D721Med (cell line): ENCODE data around the gene RDX.
"Not testable (repeated sequence)": the region's sequence is repeated elsewhere in the genome, so short reads cannot be mapped to it uniquely, and the experiment has no call there.

ENCODE experiments used
- DNase-seq: peaks from one replicate; pipeline ENCODE4 v3.0.0; 2011; ENCODE audit warnings: low spot score; ENCODE audit not compliant: insufficient read length
- FAIRE-seq: peaks from 2 replicates; lab custom pipeline; 2011; peaks lifted over from hg19 to GRCh38; lab: Jason Lieb, UNC
- TF ChIP-seq, protein P1 (sequence below): IDR thresholded peaks from 2 replicates; pipeline ENCODE4 v1.5.1; 2012; ENCODE audit warnings: mild to moderate bottlenecking, control low read depth; ENCODE audit not compliant: insufficient read depth; ENCODE audit errors: missing control alignments

RDX gene

DNA sequence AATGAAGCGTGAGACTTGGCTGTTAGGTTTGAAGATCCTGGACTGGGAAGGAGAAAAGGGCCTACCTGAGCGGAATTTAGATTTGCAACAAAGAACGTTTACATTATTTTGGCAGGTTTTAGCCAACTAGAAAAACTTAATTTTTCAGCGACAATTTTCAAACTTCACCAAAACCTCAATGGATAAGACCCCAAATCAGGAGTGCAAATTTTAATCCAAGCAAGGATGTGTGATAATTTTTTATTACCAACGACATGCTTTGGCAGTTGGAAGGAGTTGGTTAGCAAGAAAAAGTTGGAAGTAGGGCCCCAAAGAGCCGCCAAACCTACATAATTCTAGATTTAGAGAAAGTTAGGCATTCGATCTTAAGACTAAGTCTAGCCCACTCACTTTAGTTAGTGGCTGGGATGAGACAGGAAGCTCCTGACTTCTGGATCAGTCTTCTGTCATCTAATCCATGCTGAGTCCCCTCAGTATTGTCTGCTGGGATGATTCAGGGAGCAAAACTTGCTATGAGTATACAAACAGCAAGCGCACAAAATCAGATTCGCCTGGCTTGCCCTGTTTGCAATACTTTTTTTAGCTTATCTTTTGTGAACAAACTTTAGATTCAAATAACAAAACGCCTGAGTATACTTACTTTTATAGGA is 787 bp upstream of the RDX start:
- FAIRE-seq: no peak
- TF ChIP-seq, protein P1, sequence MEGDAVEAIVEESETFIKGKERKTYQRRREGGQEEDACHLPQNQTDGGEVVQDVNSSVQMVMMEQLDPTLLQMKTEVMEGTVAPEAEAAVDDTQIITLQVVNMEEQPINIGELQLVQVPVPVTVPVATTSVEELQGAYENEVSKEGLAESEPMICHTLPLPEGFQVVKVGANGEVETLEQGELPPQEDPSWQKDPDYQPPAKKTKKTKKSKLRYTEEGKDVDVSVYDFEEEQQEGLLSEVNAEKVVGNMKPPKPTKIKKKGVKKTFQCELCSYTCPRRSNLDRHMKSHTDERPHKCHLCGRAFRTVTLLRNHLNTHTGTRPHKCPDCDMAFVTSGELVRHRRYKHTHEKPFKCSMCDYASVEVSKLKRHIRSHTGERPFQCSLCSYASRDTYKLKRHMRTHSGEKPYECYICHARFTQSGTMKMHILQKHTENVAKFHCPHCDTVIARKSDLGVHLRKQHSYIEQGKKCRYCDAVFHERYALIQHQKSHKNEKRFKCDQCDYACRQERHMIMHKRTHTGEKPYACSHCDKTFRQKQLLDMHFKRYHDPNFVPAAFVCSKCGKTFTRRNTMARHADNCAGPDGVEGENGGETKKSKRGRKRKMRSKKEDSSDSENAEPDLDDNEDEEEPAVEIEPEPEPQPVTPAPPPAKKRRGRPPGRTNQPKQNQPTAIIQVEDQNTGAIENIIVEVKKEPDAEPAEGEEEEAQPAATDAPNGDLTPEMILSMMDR: no peak
- DNase-seq: no peak

DNA sequence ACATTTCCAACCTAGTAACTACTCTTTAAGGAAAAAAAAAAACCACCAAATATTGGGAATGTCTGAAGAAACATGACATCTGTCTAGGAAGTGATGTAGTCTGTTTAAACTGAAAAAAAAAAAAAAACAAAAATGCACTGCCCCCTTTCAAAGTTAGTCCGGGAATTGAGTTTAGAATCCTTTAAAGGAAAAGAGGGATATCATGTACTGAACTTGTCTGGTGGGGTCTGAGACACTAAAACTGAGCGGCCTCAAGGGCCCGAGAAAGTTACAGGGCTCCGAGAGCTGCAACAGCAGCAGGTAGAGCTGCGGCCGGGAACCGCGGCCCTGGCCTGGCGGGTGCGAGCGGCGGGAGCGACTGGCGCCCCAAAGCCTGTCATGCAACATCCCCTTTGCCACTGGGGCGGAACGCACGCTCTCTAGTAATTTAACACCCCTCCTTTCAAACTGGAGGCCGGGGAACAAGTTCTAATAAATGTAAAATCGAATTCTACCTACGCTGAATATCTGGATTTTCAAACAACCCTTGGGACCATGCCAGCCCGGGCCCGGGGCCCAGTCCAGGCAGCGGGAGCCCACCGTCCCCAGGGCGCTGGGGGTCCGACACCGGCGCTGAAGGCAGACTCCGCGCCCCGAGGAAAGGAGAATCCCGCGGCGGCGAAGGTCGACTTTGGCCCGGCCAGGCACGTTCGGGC is 736 bp downstream of the RDX start:
- TF ChIP-seq, protein P1: no peak
- DNase-seq (no peak), FAIRE-seq (no peak)

DNA sequence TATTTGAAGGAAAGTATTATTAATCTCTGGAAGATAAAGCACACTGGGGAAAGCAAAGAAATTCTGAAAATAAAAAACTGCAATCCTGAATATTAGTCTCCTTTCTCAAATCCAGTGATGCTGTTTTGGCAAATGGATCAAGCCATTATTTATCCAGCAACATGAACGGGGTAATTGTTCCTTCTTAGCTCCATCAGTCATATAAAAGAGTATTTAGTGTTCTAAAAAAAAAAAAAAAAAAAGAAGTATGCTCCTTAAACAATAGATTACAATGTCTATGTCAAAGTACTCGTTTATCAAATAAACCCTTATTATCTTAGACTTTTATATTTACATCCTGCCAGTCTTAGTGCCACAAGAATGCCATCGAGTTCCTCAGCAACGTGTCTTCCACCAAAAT is 1.3 kb downstream of the RDX start:
- FAIRE-seq: no peak

DNA sequence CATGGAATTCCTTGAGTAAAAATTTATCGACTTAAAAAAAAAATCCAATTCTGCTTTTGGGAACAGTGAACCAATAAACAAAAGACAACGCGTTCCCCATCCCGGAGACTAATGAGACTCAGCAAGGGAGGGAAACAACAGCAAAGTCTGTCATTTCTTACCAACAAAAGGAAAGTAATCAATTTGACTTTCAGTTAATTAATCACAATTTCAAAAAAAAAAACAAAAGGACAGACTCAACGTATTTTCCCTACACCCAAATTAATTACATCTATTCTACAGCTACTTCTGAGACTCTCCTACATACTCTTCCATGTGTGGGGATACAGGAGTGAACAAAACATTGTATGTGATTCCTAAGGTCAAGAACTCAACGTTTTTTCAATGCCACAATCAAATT is 1.9 kb downstream of the RDX start:
- TF ChIP-seq, protein P1: no peak
- FAIRE-seq (no peak), DNase-seq (no peak)

More for the DNA sequence above, 1.3 kb downstream of the RDX start:
- no peak for DNase-seq
- TF ChIP-seq, protein P1: no peak

DNA sequence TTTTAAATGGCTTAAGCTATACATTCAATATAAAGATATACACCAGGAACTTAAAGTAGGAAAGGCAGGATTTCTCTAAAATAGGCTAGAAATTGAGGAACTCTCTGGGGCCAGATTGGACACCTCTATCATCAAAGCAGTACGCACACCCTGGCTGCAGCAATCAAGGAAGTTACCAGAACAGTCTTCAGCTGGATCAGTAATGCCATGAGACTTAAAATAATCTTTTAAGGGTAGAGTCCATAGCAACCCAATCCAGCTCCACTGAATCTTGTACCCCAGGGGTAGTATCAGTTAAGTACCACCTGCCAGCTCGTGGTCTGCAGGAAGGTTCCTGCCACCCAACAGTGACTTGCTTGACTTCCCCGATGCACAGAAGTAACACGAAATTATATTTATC is 3.0 kb downstream of the RDX start:
- no peak for DNase-seq
- FAIRE-seq: no peak
- TF ChIP-seq, protein P1: no peak

DNA sequence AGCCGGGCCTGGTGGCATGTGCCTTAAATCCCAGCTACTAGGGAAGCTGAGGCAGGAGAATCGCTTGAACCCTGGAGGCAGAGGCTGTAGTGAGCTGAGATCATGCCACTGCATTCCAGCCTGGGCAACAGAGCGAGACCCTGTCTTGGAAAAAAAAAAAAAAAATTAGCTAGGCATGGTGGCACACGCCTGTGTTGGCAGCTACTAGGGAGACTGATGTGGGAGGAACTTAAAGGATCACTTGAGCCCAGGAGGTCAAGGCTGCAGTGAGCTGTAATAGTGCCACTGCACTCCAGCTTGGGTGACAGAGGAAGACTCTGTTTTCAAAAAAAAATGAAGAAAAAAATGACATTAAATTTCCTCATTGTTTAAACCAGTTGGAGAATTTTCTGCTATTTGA is 4.3 kb downstream of the RDX start:
- not testable (repeated sequence) for DNase-seq, FAIRE-seq

DNA sequence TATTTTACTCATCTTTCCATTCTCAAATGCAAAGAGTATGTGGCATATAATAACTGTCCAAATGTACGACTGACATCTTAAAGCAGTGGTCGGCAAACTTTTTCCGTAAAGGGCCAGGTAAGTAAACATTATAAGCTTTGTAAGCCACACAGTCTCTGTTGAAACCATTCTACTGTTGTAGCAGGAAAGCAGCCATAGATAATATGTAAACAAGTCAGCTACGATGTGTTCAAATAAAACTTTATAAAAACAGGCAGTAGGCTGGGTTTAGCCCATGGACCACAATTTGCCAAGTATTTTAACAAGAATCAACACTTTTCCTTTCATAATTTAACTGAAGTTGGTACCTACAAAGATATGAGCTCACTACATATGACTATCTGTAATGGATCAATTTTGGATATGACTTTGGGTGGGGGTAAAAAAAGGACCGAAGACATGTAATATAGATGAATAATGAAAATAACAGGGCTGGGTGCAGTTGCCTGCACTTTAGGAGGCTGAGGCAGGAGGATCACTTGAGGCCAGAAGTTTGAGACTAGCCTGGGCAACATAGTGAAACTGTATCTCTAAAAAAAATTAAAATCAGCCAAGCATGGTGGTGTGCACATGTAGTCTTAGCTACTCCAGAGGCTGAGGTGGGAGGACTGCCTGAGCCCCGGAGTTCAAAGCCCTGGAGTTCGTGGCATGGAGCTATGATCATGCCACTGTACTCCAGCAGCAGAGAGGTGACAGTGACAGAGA is 5.7 kb downstream of the RDX start:
- DNase-seq (no peak), FAIRE-seq (no peak)
- TF ChIP-seq, protein P1: no peak
